HEK293 (cell line): ENCODE measurements around the gene AP2A1.

Experiments used
- CTCF ChIP-seq: fragments of 450-650 bp; formaldehyde crosslinking; IDR thresholded peaks from 2 replicates; pipeline ENCODE4 v1.5.1; 2016; ENCODE audit warnings: missing biosample characterization, missing genetic modification characterization
- REST ChIP-seq: fragments of 450-650 bp; formaldehyde crosslinking; IDR thresholded peaks from 2 replicates; pipeline ENCODE4 v1.5.1; 2016; ENCODE audit warnings: missing biosample characterization, missing genetic modification characterization
- SP2 ChIP-seq: fragments of 450-650 bp; formaldehyde crosslinking; IDR thresholded peaks from 2 replicates; pipeline ENCODE4 v1.5.1; 2016; ENCODE audit warnings: missing biosample characterization, missing genetic modification characterization
- TCF7L2 ChIP-seq: IDR thresholded peaks from 2 replicates; pipeline ENCODE4 v1.6.1; 2011; ENCODE audit warnings: low read depth, mild to moderate bottlenecking, inconsistent platforms, low read length, moderate library complexity, borderline replicate concordance
- ZNF148 ChIP-seq: fragments of 450-650 bp; formaldehyde crosslinking; IDR thresholded peaks from 2 replicates; pipeline ENCODE4 v1.5.0; 2017; ENCODE audit warnings: missing biosample characterization, missing genetic modification characterization, borderline replicate concordance
- ZNF274 ChIP-seq, 2 experiments: fragments of 200-500 bp in 1 of 2; fragments of 450-650 bp in 1 of 2; sonication (Bioruptor generic) in 1 of 2; formaldehyde crosslinking in 1 of 2; IDR thresholded peaks; 2 replicates each; pipeline versions ENCODE4 v1.5.1 to v1.6.1; 2014 to 2016; ENCODE audit warnings: borderline replicate concordance in 1 of 2, inconsistent platforms in 1 of 2, low read length in 1 of 2, missing biosample characterization in 1 of 2, missing genetic modification characterization in 1 of 2
- ZNF555 ChIP-seq: fragments of 450-650 bp; formaldehyde crosslinking; conservative IDR thresholded peaks from 2 replicates; pipeline ENCODE4 v1.5.1; 2017; ENCODE audit warnings: missing biosample characterization, mild to moderate bottlenecking, missing genetic modification characterization, inconsistent platforms
- ZNF621 ChIP-seq: fragments of 450-650 bp; formaldehyde crosslinking; IDR thresholded peaks from 2 replicates; pipeline ENCODE4 v1.5.1; 2017; ENCODE audit warnings: missing biosample characterization, missing genetic modification characterization
- ZNF660 ChIP-seq: fragments of 450-650 bp; IDR thresholded peaks from 2 replicates; pipeline ENCODE4 v1.5.1; 2018; ENCODE audit warnings: missing biosample characterization, mild to moderate bottlenecking, missing genetic modification characterization

- TF ChIP-seq ZNF660 (tag by site-specific recombination) (no peak), CTCF (tag by site-specific recombination) (no peak), ZNF555 (tag by site-specific recombination) (no peak), ZNF621 (tag by site-specific recombination) (no peak), ZNF274 (IDR thresholded peaks at IDR 0.05; ENCODE audit: low read length) (no peak), ZNF274 (tag by site-specific recombination; IDR thresholded peaks at IDR 0.05; ENCODE audit: borderline replicate concordance) (no peak), TCF7L2 (no peak), REST (no peak), ZNF148 (tag by site-specific recombination) (no peak), SP2 (tag by site-specific recombination) (no peak)
Observed at GRCh38 chr19:49801401-49801888, 34.6 kb downstream of the AP2A1 start.
